Lower leg skin (tissue), 4 donors: ENCODE results near the gene DRC7. TPM values are rescaled to one million over a fixed set of nuclear protein-coding genes. Genes with fewer than 3 reads are reported as not detected.

Experiments
- DNase-seq, 2 donors: peaks; one replicate each; pipeline ENCODE4 v3.0.0-alpha.2; 2019; ENCODE audit warnings: low spot score in 2 of 2
- H3K4me3 ChIP-seq: fragments of 200-600 bp; sonication (generic); 2 replicates; pipeline ENCODE4 v1.5.1; 2017; ENCODE audit warnings: mild to moderate bottlenecking, low read depth; ENCODE audit not compliant: poor library complexity, severe bottlenecking
- POLR2A ChIP-seq, 2 donors: fragments of 450-650 bp; IDR thresholded peaks; one replicate each; pipeline ENCODE4 v1.6.1; 2016 to 2017; ENCODE audit warnings: antibody characterized with exemption in 2 of 2, mild to moderate bottlenecking in 1 of 2, moderate library complexity in 1 of 2
- WGBS, 2 donors: methylation state at CpG; one replicate each; pipeline ENCODE4 v1.1.5; 2018; 5-methylcytosine and 5-hydroxymethylcytosine counted together
- intact Hi-C: fragments of 100-400 bp; cut with DNase I; formaldehyde crosslinking; loops from one replicate; pipeline ENCODE4 v1.15.0; 2023; ENCODE audit warnings: low total_unique reads
- total RNA-seq, 4 donors: library from RNA; depleted of rRNA; stranded (reverse); fragments of >200 nt; gene quantifications; one replicate each; pipeline ENCODE4 v1.1.0, GENCODE V29; 2016
- TF ChIP-seq, protein P1 (sequence below), 3 donors: fragments of 450-650 bp; IDR thresholded peaks; one replicate each; pipeline ENCODE4 v1.5.1; 2016; ENCODE audit warnings: antibody characterized with exemption in 3 of 3, mild to moderate bottlenecking in 3 of 3, moderate library complexity in 2 of 3

The DRC7 gene
- total RNA-seq, 4 donors from 2014 or later = not detected

DNA sequence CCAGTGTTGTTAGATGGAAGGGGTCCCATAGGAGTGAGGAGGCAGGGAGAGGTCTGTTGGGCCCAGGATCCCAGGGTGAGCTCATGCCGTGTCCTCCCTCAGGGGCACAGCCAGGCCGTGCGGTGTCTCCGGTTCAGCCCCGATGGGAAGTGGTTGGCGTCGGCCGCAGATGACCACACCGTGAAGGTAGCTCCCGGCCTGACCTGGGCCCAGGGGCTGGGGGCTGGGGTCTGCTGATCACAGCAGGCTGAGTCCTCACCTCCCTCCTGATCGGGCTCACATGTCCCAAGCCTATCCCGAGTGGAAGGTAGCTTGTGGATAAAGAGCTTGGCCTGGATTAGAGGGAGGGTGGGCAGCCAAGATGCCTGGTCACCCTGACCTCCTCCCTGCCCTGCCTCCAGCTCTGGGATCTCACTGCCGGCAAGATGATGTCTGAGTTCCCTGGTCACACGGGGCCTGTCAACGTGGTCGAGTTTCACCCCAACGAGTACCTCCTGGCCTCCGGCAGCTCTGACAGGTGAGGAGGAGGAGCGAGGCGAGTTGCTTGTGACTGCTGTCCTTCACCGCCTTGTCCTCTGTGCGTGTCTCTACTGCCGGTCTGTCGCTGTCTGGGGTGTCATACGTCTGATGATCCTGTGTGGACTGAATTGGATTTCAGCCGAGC lies 57.1 kb downstream of the DRC7 start:
- no peak for DNase-seq
- intact Hi-C loops = loop anchor here (10.0 kb wide), 2 partner anchors 113 to 243 kb away; no protein-coding TSS in a partner anchor
- 91% methylated on average over 26 of the region's 26 CpGs for WGBS, 2 donors

DNA sequence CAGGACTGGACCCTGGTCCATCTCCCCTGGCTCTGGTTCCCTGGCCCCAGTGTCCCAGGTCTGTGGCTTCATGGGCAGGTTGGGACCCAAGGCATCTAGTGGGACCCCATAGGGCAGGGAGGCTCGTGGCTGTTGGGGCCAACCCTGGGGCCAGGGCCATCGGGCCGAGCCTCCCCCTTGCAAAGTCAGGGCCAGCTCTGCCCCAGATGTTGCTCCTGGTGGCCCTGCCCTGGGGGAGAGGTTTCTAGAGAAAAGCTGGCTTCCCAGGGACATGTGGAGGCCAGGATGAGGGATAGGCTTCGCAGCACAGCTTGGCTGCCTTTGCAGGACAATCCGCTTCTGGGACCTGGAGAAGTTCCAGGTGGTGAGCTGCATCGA lies 57.6 kb downstream of the DRC7 start:
- intact Hi-C loops = loop anchor here (10.0 kb wide), 2 partner anchors 113 to 243 kb away; no protein-coding TSS in a partner anchor
- no peak for TF ChIP-seq POLR2A (IDR thresholded peaks at IDR 0.05)
- TF ChIP-seq, protein P1, sequence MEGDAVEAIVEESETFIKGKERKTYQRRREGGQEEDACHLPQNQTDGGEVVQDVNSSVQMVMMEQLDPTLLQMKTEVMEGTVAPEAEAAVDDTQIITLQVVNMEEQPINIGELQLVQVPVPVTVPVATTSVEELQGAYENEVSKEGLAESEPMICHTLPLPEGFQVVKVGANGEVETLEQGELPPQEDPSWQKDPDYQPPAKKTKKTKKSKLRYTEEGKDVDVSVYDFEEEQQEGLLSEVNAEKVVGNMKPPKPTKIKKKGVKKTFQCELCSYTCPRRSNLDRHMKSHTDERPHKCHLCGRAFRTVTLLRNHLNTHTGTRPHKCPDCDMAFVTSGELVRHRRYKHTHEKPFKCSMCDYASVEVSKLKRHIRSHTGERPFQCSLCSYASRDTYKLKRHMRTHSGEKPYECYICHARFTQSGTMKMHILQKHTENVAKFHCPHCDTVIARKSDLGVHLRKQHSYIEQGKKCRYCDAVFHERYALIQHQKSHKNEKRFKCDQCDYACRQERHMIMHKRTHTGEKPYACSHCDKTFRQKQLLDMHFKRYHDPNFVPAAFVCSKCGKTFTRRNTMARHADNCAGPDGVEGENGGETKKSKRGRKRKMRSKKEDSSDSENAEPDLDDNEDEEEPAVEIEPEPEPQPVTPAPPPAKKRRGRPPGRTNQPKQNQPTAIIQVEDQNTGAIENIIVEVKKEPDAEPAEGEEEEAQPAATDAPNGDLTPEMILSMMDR (IDR thresholded peaks at IDR 0.05) = no peak
- 75 to 85% methylated on average over 3 to 6 of the region's 6 CpGs for WGBS, 2 donors
- no peak overlapping the region for H3K4me3 ChIP-seq
- no peak for DNase-seq

More for the DNA sequence above, 57.1 kb downstream of the DRC7 start:
- TF ChIP-seq POLR2A (IDR thresholded peaks at IDR 0.05) = no peak
- TF ChIP-seq, protein P1 (IDR thresholded peaks at IDR 0.05) = no peak
- H3K4me3 ChIP-seq = no peak overlapping the region

DNA sequence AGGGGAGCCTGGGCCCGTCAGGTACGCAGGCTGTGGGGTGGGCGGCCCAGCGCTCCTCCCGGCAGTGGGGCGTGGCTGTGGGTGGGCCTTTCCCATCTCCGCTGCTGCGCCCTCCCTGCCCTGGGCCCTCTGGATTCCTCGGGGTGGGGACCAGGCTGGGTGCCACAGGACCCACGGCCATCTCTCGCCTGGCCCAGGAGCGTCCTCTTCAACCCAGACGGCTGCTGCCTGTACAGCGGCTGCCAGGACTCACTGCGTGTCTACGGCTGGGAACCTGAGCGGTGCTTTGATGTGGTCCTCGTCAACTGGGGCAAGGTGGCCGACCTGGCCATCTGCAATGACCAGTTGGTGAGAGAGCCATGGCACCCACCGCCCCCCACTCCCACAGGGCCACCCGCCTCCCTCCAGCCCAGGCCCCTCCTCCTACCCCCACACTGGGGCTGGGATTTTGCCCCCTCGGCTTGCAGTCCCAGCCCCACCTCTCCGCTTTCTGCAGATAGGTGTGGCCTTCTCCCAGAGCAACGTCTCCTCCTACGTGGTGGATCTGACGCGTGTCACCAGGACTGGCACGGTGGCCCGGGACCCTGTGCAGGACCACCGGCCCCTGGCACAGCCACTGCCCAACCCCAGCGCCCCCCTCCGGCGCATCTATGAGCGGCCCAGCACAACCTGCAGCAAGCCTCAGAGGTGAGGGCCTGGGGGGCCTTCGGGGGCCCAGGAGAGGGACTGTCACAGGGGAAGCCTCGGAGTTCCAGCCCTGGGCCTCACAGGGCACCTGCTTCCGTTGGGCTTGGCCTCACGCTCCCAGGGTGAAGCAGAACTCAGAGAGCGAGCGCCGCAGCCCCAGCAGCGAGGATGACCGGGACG lies 58.2 kb downstream of the DRC7 start:
- TF ChIP-seq POLR2A (IDR thresholded peaks at IDR 0.05) = no peak
- TF ChIP-seq, protein P1 (IDR thresholded peaks at IDR 0.05) = no peak
- intact Hi-C loops = loop anchor here (10.0 kb wide), 2 partner anchors 112 to 242 kb away; no protein-coding TSS in a partner anchor

DNA sequence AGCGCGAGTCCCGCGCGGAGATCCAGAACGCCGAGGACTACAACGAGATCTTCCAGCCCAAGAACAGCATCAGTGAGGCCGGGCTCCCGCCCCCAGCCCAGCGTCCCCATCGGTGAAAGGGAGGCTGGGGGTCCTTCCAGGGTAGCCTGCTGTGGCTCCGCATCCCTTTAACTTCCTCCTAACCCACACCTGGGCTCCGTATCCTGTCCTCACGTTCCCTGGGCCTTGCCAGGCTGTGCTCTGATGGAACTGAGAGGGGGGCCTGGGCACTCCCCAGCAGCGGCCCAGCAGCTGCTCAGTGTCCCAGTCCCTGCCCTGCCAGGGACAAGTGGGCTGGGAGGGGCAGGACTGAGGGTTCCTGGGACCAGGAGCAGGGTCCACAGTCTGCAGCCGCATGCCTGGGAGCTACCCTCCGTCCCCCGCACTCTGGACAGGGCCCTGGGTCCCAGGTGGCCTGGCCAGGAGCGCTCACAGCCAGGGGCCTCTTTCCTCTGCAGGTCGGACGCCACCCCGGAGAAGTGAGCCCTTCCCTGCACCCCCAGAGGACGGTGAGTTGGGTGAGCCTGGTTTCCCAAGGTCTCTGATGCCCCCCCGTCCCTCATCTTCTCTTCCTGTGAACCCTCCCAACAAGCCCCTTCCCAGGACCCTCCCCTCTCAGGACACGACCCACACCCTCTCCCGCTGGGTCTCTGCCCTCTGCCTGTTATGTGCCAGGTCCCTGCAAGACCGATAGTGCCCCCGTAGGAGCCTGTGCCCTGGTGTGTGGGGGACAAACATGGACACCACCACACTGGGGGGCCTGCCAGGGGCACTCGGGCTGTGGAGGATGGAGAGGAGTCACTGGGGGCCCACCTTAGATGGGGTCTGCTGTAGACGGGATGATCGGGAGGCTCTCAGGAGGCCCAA lies 59.1 kb downstream of the DRC7 start:
- no peak for TF ChIP-seq POLR2A (IDR thresholded peaks at IDR 0.05)
- TF ChIP-seq, protein P1 (IDR thresholded peaks at IDR 0.05) = no peak
- 92 to 93% methylated on average over 25 to 31 of the region's 32 CpGs for WGBS, 2 donors
- no peak overlapping the region for H3K4me3 ChIP-seq
- no peak for DNase-seq
- intact Hi-C loops = loop anchor here (10.0 kb wide), 2 partner anchors 111 to 241 kb away; no protein-coding TSS in a partner anchor

More for the DNA sequence above, 58.2 kb downstream of the DRC7 start:
- 81 to 85% methylated on average over 20 to 43 of the region's 44 CpGs for WGBS, 2 donors
- no peak overlapping the region for H3K4me3 ChIP-seq
- no peak for DNase-seq

DNA sequence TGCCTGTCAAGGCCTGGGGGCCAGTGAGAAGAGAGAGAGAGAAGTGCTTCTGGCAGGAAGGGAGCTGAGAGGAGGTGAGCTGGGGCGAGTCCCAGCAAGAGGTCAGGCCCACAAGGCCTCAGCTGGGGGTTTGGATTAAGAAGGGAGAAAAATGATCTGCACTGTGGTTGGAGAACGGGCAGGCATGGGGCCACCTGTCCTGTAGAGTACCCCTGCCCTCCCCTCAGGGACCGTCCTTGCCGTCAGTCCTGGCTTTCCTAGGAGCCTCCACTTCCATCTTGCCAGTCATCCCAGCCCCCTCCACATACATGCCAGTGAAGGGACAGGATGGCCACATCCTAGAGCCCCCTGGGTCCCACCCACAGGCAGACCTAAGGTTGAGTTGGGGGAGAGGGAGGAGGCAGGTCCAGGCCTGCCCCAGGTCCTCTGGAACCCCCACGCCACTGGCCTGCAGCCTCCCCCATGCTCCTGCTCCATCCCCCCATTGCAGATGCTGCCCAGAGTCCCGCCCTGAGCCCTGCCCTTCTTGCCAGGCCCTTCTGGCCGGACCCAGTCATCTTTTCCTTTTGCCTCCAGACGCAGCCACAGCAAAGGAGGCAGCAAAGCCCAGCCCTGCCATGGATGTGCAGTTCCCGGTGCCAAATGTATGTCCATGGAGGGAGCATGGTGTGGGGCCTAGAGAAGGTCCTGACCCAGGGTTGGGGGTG lies 59.9 kb downstream of the DRC7 start:
- no peak for DNase-seq
- TF ChIP-seq, protein P1 (IDR thresholded peaks at IDR 0.05) = no peak
- TF ChIP-seq POLR2A (IDR thresholded peaks at IDR 0.05) = no peak
- WGBS, 2 donors = 62 to 72% methylated on average over 9 of the region's 9 CpGs
- intact Hi-C loops = loop anchor here (10.0 kb wide), 2 partner anchors 110 to 240 kb away; no protein-coding TSS in a partner anchor
- H3K4me3 ChIP-seq = no peak overlapping the region
